Measurements from ENCODE around the gene WDR20. TPM values are rescaled to one million over a fixed set of nuclear protein-coding genes. Genes with fewer than 3 reads are reported as not detected.

WDR20 gene
- total RNA-seq, 4 donors from 2014 or later = 27.3 to 39.4 (median 33.0) TPM

GRCh38 chr14:102182936-102183619, 43.4 kb downstream of the WDR20 start:
- H3K9me3 ChIP-seq = no peaks in the 10 kb centered on the region
- H3K27ac ChIP-seq = no peak overlapping the region
- no peaks in the 10 kb centered on the region for H3K36me3 ChIP-seq
- TF ChIP-seq CTCF (IDR thresholded peaks at IDR 0.05) (no peak), POLR2AphosphoS5 (IDR thresholded peaks at IDR 0.05) (no peak), EP300 (IDR thresholded peaks at IDR 0.05) (no peak), POLR2A (IDR thresholded peaks at IDR 0.05) (no peak)
- H3K4me3 ChIP-seq = no peak overlapping the region
- WGBS = 62% methylated on average over 9 of the region's 9 CpGs
- H3K4me1 ChIP-seq = peaks cover 51% of the 10 kb centered on the region
- no peak for DNase-seq (ENCODE audit: low spot score in 2 of 2)
- no peaks in the 10 kb centered on the region for H3K27me3 ChIP-seq

- peaks cover 57% of the 10 kb centered on the region for H3K4me1 ChIP-seq
- 97% methylated on average over 3 of the region's 3 CpGs for WGBS
- H3K4me3 ChIP-seq = no peak overlapping the region
- H3K27me3 ChIP-seq = no peaks in the 10 kb centered on the region
- no peak for TF ChIP-seq POLR2AphosphoS5 (IDR thresholded peaks at IDR 0.05)
- no peak for TF ChIP-seq CTCF (IDR thresholded peaks at IDR 0.05)
- no peak for TF ChIP-seq EP300 (IDR thresholded peaks at IDR 0.05)
- TF ChIP-seq POLR2A (IDR thresholded peaks at IDR 0.05) = no peak
- H3K27ac ChIP-seq = no peak overlapping the region
- no peaks in the 10 kb centered on the region for H3K9me3 ChIP-seq
- H3K36me3 ChIP-seq = no peaks in the 10 kb centered on the region
- no peak for DNase-seq (ENCODE audit: low spot score in 2 of 2)
Observed at GRCh38 chr14:102183886-102184285, 44.2 kb downstream of the WDR20 start.

GRCh38 chr14:102184316-102185035, 44.8 kb downstream of the WDR20 start:
- no peak overlapping the region for H3K27ac ChIP-seq
- no peaks in the 10 kb centered on the region for H3K9me3 ChIP-seq
- DNase-seq (ENCODE audit: low spot score in 2 of 2) = no peak
- H3K36me3 ChIP-seq = no peaks in the 10 kb centered on the region
- 89% methylated on average over 14 of the region's 14 CpGs for WGBS
- no peak for TF ChIP-seq EP300 (IDR thresholded peaks at IDR 0.05)
- TF ChIP-seq CTCF (IDR thresholded peaks at IDR 0.05) = no peak
- TF ChIP-seq POLR2AphosphoS5 (IDR thresholded peaks at IDR 0.05) = no peak
- no peak for TF ChIP-seq POLR2A (IDR thresholded peaks at IDR 0.05)
- H3K4me3 ChIP-seq = no peak overlapping the region
- H3K27me3 ChIP-seq = no peaks in the 10 kb centered on the region
- H3K4me1 ChIP-seq = peaks cover 58% of the 10 kb centered on the region

GRCh38 chr14:102185360-102185759, 45.7 kb downstream of the WDR20 start:
- Histone ChIP-seq H3K9me3 (no peaks in the 10 kb centered on the region), H3K36me3 (no peaks in the 10 kb centered on the region), H3K27ac (no peak overlapping the region), H3K4me3 (no peak overlapping the region), H3K4me1 (peaks cover 58% of the 10 kb centered on the region), H3K27me3 (no peaks in the 10 kb centered on the region)
- DNase-seq (ENCODE audit: low spot score in 2 of 2) = no peak
- no peak for TF ChIP-seq POLR2A (IDR thresholded peaks at IDR 0.05)
- no peak for TF ChIP-seq CTCF (IDR thresholded peaks at IDR 0.05)
- TF ChIP-seq POLR2AphosphoS5 (IDR thresholded peaks at IDR 0.05) = no peak
- 91% methylated on average over 8 of the region's 8 CpGs for WGBS

- H3K4me1 ChIP-seq = peaks cover 52% of the 10 kb centered on the region
- no peaks in the 10 kb centered on the region for H3K27me3 ChIP-seq
- H3K27ac ChIP-seq = peak overlapping the region; percentile 89
- H3K4me3 ChIP-seq = peak overlapping the region; percentile 19
- H3K36me3 ChIP-seq = no peaks in the 10 kb centered on the region
- no peak for DNase-seq (ENCODE audit: low spot score in 2 of 2)
- H3K9me3 ChIP-seq = no peaks in the 10 kb centered on the region
- WGBS = 41% methylated on average over 3 of the region's 3 CpGs
- no peak for TF ChIP-seq POLR2AphosphoS5 (IDR thresholded peaks at IDR 0.05)
- TF ChIP-seq CTCF (IDR thresholded peaks at IDR 0.05) = no peak
- no peak for TF ChIP-seq POLR2A (IDR thresholded peaks at IDR 0.05)
- no peak for TF ChIP-seq EP300 (IDR thresholded peaks at IDR 0.05)
Observed at GRCh38 chr14:102187044-102187443, 47.3 kb downstream of the WDR20 start.

Data from suprapubic skin (tissue), 4 donors.